Measurements from ENCODE around the gene GOLGA5. TPM values are rescaled to one million over a fixed set of nuclear protein-coding genes. Genes with fewer than 3 reads are reported as not detected.

The GOLGA5 gene
- total and polyA plus RNA-seq, 11 donors, result 18.1 to 25.9 (median 22.9) TPM

GRCh38 chr14:92885279-92886061, 91.4 kb downstream of the GOLGA5 start:
- Histone ChIP-seq H3K9me3 (no peaks in the 10 kb centered on the region), H3K4me3 (no peak overlapping the region), H3K27ac (no peak overlapping the region), H3K27me3 (peaks cover 0 to 27% (median 4%) of the 10 kb centered on the region in 9 donors), H3K4me1 (no peaks in the 10 kb centered on the region), H3K36me3 (no peaks in the 10 kb centered on the region)
- 66 to 77% (median 75%) methylated on average over 8 of the region's 8 CpGs for WGBS, 4 donors
- intact Hi-C loops (cut with DNase I), result loop anchor here in 1 of 10 donors (10.0 kb wide), 1 partner anchor 249 kb away; no protein-coding TSS in a partner anchor
- DNase-seq (no peak), ATAC-seq (no peak)
- TF ChIP-seq CTCF (IDR thresholded peaks at IDR 0.05), result no peak
- no peak for TF ChIP-seq POLR2A (IDR thresholded peaks at IDR 0.05)

- no peak for DNase-seq
- TF ChIP-seq POLR2A (IDR thresholded peaks at IDR 0.05), result no peak
- no peak for TF ChIP-seq CTCF (IDR thresholded peaks at IDR 0.05)
- Histone ChIP-seq H3K4me3 (no peak overlapping the region), H3K9me3 (no peaks in the 10 kb centered on the region), H3K27me3 (peaks cover 0 to 21% (median 4%) of the 10 kb centered on the region in 9 donors), H3K27ac (no peak overlapping the region), H3K36me3 (no peaks in the 10 kb centered on the region), H3K4me1 (no peaks in the 10 kb centered on the region)
- no peak for ATAC-seq
- intact Hi-C loops (cut with DNase I), result loop anchor here in 1 of 10 donors (10.0 kb wide), 1 partner anchor 248 kb away; no protein-coding TSS in a partner anchor
- WGBS, 4 donors, result 55 to 65% (median 59%) methylated on average over 11 of the region's 11 CpGs
Observed at GRCh38 chr14:92886337-92886736, 92.2 kb downstream of the GOLGA5 start.

- 85 to 92% (median 87%) methylated on average over 1 of the region's 1 CpG for WGBS, 4 donors
- DNase-seq (no peak), ATAC-seq (no peak)
- H3K27ac ChIP-seq, result no peak overlapping the region
- H3K27me3 ChIP-seq, result peaks cover 0 to 19% (median 4%) of the 10 kb centered on the region in 9 donors
- H3K4me3 ChIP-seq, result no peak overlapping the region
- peaks cover 0 to 1% (median 0%) of the 10 kb centered on the region in 12 donors for H3K9me3 ChIP-seq
- no peaks in the 10 kb centered on the region for H3K4me1 ChIP-seq
- intact Hi-C loops (cut with DNase I), result loop anchor here in 1 of 10 donors (10.0 kb wide), 1 partner anchor 248 kb away; no protein-coding TSS in a partner anchor
- TF ChIP-seq CTCF (IDR thresholded peaks at IDR 0.05) (no peak), POLR2A (IDR thresholded peaks at IDR 0.05) (no peak)
- no peaks in the 10 kb centered on the region for H3K36me3 ChIP-seq
Observed at GRCh38 chr14:92887157-92887556, 93.1 kb downstream of the GOLGA5 start.

DNA sequence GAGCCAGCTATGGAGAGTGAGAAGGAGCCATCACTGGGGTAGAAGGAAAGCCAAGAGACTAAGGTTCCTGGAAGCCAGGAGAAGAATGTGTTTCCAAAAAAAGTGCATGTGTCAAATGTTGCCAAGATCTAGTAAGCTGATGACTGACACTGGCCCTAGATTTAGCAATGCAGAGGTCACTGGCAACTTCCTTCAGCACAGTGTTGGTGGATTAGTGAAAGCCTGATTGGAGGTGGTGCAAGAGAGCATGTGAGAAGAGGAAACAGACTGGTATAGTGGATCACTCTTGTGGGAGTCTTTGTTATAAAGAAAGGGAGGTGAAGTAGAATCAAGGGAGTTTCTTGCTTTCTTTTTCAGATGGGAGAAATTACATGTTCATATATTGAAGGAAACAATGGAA, 94.8 kb downstream of the GOLGA5 start:
- intact Hi-C loops (cut with DNase I), result loop anchor here in 1 of 10 donors (10.0 kb wide), 1 partner anchor 246 kb away; no protein-coding TSS in a partner anchor
- no peak overlapping the region for H3K4me3 ChIP-seq
- H3K27me3 ChIP-seq, result peaks cover 0 to 19% (median 3%) of the 10 kb centered on the region in 9 donors
- DNase-seq, result no peak
- H3K27ac ChIP-seq, result no peak overlapping the region
- TF ChIP-seq POLR2A (IDR thresholded peaks at IDR 0.05) (no peak), CTCF (IDR thresholded peaks at IDR 0.05) (no peak)
- H3K4me1 ChIP-seq, result no peaks in the 10 kb centered on the region
- no peak for ATAC-seq
- no peaks in the 10 kb centered on the region for H3K36me3 ChIP-seq
- H3K9me3 ChIP-seq, result peaks cover 0 to 16% (median 8%) of the 10 kb centered on the region in 12 donors
